ENCODE data around the gene CALM1.

The CALM1 gene

GRCh38 chr14:90378249-90378648 is 18.6 kb upstream of the CALM1 start:
- FAIRE-seq (no peak), DNase-seq (ENCODE audit: insufficient read length, low spot score) (no peak)
- TF ChIP-seq CTCF (IDR thresholded peaks at IDR 0.05; ENCODE audit: insufficient read depth, missing control alignments): no peak

GRCh38 chr14:90379106-90379505 is 17.7 kb upstream of the CALM1 start:
- FAIRE-seq (no peak), DNase-seq (ENCODE audit: insufficient read length, low spot score) (no peak)
- no peak for TF ChIP-seq CTCF (IDR thresholded peaks at IDR 0.05; ENCODE audit: insufficient read depth, missing control alignments)

- FAIRE-seq (no peak), DNase-seq (ENCODE audit: insufficient read length, low spot score) (no peak)
- TF ChIP-seq CTCF (IDR thresholded peaks at IDR 0.05; ENCODE audit: insufficient read depth, missing control alignments): no peak
Observed at GRCh38 chr14:90381011-90381786, 15.6 kb upstream of the CALM1 start.

- no peak for TF ChIP-seq CTCF (IDR thresholded peaks at IDR 0.05; ENCODE audit: insufficient read depth, missing control alignments)
- FAIRE-seq (no peak), DNase-seq (ENCODE audit: insufficient read length, low spot score) (no peak)
Observed at GRCh38 chr14:90381999-90382451, 14.8 kb upstream of the CALM1 start.

- FAIRE-seq (no peak), DNase-seq (ENCODE audit: insufficient read length, low spot score) (no peak)
Observed at GRCh38 chr14:90382491-90383125, 14.2 kb upstream of the CALM1 start.

GRCh38 chr14:90383126-90383730 is 13.6 kb upstream of the CALM1 start:
- TF ChIP-seq CTCF (IDR thresholded peaks at IDR 0.05; ENCODE audit: insufficient read depth, missing control alignments): no peak
- FAIRE-seq (no peak), DNase-seq (ENCODE audit: insufficient read length, low spot score) (peak; percentile 73)

More at GRCh38 chr14:90382491-90383125, 14.2 kb upstream of the CALM1 start:
- TF ChIP-seq CTCF (IDR thresholded peaks at IDR 0.05; ENCODE audit: insufficient read depth, missing control alignments): no peak

Measured in D721Med (cell line).